HepG2 (cell line): ENCODE data around the gene SRRM2. TPM values are rescaled to one million over a fixed set of nuclear protein-coding genes. Genes with fewer than 3 reads are reported as not detected.

Source experiments
- BRCA1 ChIP-seq: sonication (generic); formaldehyde crosslinking; IDR thresholded peaks from 2 replicates; pipeline ENCODE4 v1.4.0; 2020; ENCODE audit warnings: missing genetic modification reagents
- ELF4 ChIP-seq: sonication (generic); formaldehyde crosslinking; IDR thresholded peaks from 2 replicates; pipeline ENCODE4 v1.5.0; 2020; ENCODE audit warnings: missing genetic modification reagents, mild to moderate bottlenecking, moderate library complexity, borderline replicate concordance
- HNRNPL ChIP-seq: fragments of 200-400 bp; formaldehyde crosslinking; IDR thresholded peaks from 2 replicates; pipeline ENCODE4 v1.6.1; 2017; ENCODE audit warnings: mild to moderate bottlenecking, low read depth, low read length
- JUND ChIP-seq: sonication (generic); formaldehyde crosslinking; IDR thresholded peaks from 2 replicates; pipeline ENCODE4 v1.8.0; 2022; ENCODE audit warnings: mild to moderate bottlenecking, missing genetic modification reagents
- MAZ ChIP-seq, 2 experiments: sonication (generic) in 1 of 2; formaldehyde crosslinking in 1 of 2; IDR thresholded peaks; 2 replicates each; pipeline versions ENCODE4 v1.5.0 to v1.6.1; 2012 to 2020; ENCODE audit warnings: low read depth in 2 of 2, mild to moderate bottlenecking in 2 of 2, borderline replicate concordance in 1 of 2, improper control_type of control experiment in 1 of 2, low read length in 1 of 2, missing genetic modification reagents in 1 of 2, moderate library complexity in 1 of 2
- PHF20 ChIP-seq: sonication (generic); formaldehyde crosslinking; IDR thresholded peaks from 2 replicates; pipeline ENCODE4 v1.5.0; 2020; ENCODE audit warnings: mild to moderate bottlenecking, missing genetic modification reagents
- PRDM15 ChIP-seq: sonication (generic); formaldehyde crosslinking; IDR thresholded peaks from 2 replicates; pipeline ENCODE4 v1.4.0; 2020; ENCODE audit warnings: missing genetic modification reagents
- SNAPC4 ChIP-seq: sonication (generic); formaldehyde crosslinking; IDR thresholded peaks from 2 replicates; pipeline ENCODE4 v1.4.0; 2020; ENCODE audit warnings: mild to moderate bottlenecking, missing genetic modification reagents
- TFDP1 ChIP-seq: IDR thresholded peaks from 2 replicates; pipeline ENCODE4 v1.6.1; 2016; ENCODE audit warnings: missing compliant biosample characterization, missing genetic modification reagents, borderline replicate concordance
- ZNF232 ChIP-seq: sonication (generic); formaldehyde crosslinking; IDR thresholded peaks from 2 replicates; pipeline ENCODE4 v1.4.0; 2020; ENCODE audit warnings: missing genetic modification reagents, borderline replicate concordance
- ZNF570 ChIP-seq: sonication (generic); formaldehyde crosslinking; IDR thresholded peaks from 2 replicates; pipeline ENCODE4 v1.4.0; 2020; ENCODE audit warnings: mild to moderate bottlenecking, missing genetic modification reagents, borderline replicate concordance
- polyA plus RNA-seq, 8 experiments: library from polyadenylated mRNA; depleted of rRNA in 3 of 8; stranded (reverse) in 7 of 8; unstranded in 1 of 8; fragments of >200 nt; fragmentation: Illumina TruSeq in 4 of 8; extraction: Trizol in 4 of 8; gene quantifications; 2 replicates each; pipeline versions ENCODE4 v1.2.1 to v1.2.3, GENCODE V29; 2011 to 2016; ENCODE audit warnings: low read depth in 4 of 8, missing spikeins in 1 of 8, mixed read lengths in 1 of 8; ENCODE audit not compliant: insufficient read depth in 1 of 8
- total RNA-seq, 5 experiments: library from RNA; depleted of rRNA; stranded (reverse); fragments of >200 nt; fragmentation: Illumina TruSeq; extraction: Trizol; gene quantifications; 2 replicates each; pipeline ENCODE4 v1.2.3, GENCODE V29; 2016; ENCODE audit warnings: low read depth in 1 of 5
- TF ChIP-seq, protein P1 (sequence below): sonication (generic); formaldehyde crosslinking; IDR thresholded peaks from 2 replicates; pipeline ENCODE4 v1.8.0; 2022; ENCODE audit warnings: missing genetic modification reagents, mild to moderate bottlenecking, inconsistent platforms, borderline replicate concordance
- TF ChIP-seq, protein P2 (sequence below): sonication (generic); formaldehyde crosslinking; IDR thresholded peaks from 2 replicates; pipeline ENCODE4 v1.5.1; 2020; ENCODE audit warnings: mild to moderate bottlenecking, missing genetic modification reagents, moderate library complexity

SRRM2 gene
- total and polyA plus RNA-seq, 2 of the 13 experiments (the other 11 are each of a cell fraction or from before 2014, with no cell fraction given), result 50.4 to 112 TPM

DNA sequence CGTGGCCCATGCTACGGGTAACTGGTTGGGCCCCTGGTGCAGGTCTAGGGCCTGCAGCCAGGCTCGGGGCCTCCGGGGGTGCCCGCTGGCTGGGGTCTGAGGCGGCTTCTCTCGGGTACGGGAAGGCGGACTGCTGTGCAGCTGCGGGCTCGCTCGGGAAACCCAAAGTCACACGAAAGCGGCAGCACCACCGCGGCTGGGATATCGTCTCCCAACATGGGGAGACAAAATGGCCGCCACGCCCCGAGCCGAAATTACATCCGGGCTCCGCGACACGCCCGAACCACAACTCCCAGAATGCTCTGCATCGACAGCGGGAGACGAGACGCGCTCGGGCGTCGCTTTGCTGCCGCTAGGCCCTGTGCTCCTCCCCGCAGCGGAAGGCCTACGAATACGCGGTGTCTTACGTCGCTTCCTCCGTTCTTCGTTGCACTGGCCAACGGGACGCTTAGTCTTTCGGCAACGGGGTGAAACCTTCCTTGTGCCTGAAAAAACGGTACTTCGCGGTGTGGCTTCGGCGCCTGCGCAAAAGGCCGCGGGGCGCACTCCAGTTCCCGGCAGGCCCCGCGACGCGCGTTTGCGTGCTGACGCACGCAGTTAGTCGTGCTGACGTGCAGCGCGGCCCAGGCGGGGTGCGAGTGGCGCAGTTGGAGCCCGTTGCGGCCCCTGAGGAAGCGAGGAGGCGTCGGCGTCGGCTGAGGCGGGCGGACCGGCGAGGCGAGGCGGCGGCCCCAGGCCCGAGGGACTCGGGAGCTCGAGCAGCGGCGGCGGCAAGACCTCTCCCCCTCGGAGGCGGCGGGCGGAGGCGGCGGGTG, at the start of gene SRRM2 (continued):
- TF ChIP-seq SNAPC4, result peak; percentile 90; the same call in 1 of the 2 replicates
- no peak; the same call in 1 of the 2 replicates for TF ChIP-seq ELF4 (CRISPR knock-in tag)
- TF ChIP-seq JUND, result no peak
- TF ChIP-seq PRDM15 (CRISPR knock-in tag), result peak; percentile 12
- TF ChIP-seq MAZ (IDR thresholded peaks at IDR 0.05; ENCODE audit: borderline replicate concordance, low read depth, low read length), result 0 out of 2 replicates have a peak, but pooled peaks have one; percentile 7
- TF ChIP-seq MAZ (CRISPR knock-in tag; IDR thresholded peaks at IDR 0.05; ENCODE audit: low read depth), result peak; percentile 92; the same call in 1 of the 2 replicates
- TF ChIP-seq BRCA1 (CRISPR knock-in tag), result peak; percentile 61; the same call in 1 of the 2 replicates
- TF ChIP-seq ZNF232, result peak; percentile 85
- TF ChIP-seq, protein P1, sequence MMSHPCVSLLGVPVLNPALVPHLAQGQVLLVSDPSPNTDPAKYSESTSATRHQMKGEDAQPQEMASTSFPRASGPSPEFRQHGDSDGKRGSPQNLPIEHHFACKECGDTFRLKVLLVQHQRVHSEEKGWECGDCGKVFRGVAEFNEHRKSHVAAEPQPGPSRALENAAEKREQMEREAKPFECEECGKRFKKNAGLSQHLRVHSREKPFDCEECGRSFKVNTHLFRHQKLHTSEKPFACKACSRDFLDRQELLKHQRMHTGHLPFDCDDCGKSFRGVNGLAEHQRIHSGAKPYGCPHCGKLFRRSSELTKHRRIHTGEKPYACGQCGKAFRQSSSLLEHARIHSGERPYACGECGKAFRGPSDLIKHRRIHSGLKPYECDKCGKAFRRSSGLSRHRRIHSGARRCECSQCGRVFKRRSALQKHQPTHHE (CRISPR knock-in tag), result peak; percentile 91
- TF ChIP-seq, protein P2, sequence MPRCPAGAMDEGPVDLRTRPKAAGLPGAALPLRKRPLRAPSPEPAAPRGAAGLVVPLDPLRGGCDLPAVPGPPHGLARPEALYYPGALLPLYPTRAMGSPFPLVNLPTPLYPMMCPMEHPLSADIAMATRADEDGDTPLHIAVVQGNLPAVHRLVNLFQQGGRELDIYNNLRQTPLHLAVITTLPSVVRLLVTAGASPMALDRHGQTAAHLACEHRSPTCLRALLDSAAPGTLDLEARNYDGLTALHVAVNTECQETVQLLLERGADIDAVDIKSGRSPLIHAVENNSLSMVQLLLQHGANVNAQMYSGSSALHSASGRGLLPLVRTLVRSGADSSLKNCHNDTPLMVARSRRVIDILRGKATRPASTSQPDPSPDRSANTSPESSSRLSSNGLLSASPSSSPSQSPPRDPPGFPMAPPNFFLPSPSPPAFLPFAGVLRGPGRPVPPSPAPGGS (CRISPR knock-in tag), result peak; percentile 90
- 0 out of 2 replicates have a peak, but pooled peaks have one; percentile 67 for TF ChIP-seq ZNF570 (CRISPR knock-in tag)
- TF ChIP-seq TFDP1 (CRISPR knock-in tag), result peak; percentile 69; the same call in 1 of the 2 replicates
- peak; percentile 79 for TF ChIP-seq HNRNPL
- peak; percentile 84 for TF ChIP-seq PHF20 (CRISPR knock-in tag)
